Activated CD4-positive, alpha-beta T cell treated with anti-CD3 and anti-CD28 coated beads for 36 hours (primary cell): ENCODE data around the gene UBTD2. TPM values are rescaled to one million over a fixed set of nuclear protein-coding genes. Genes with fewer than 3 reads are reported as not detected.

Experiments used
- ATAC-seq: fragments of 200-7000 bp; cut with Tn5 transposase; one replicate; pipeline ENCODE4 v1.10.0; 2021; ENCODE audit warnings: mild to moderate bottlenecking, moderate library complexity
- CTCF ChIA-PET: fragments of 350-600 bp; sonication (Branson Sonifier 250); formaldehyde crosslinking; loops from one replicate; lab custom pipeline; 2021; ENCODE audit warnings: antibody characterized with exemption; lab: Charles Lee
- POLR2A ChIA-PET: fragments of 350-600 bp; sonication (Branson Sonifier 250); formaldehyde crosslinking; loops from one replicate; lab custom pipeline; 2021; ENCODE audit warnings: antibody characterized with exemption, inconsistent platforms; lab: Charles Lee
- DNase-seq: peaks from one replicate; pipeline ENCODE4 v3.0.0-alpha.2; 2020
- H3K27ac Mint-ChIP-seq: one replicate; pipeline ENCODE4 v1.8.0; 2021; ENCODE audit warnings: mixed read lengths
- H3K27me3 Mint-ChIP-seq: one replicate; pipeline ENCODE4 v1.8.0; 2021; ENCODE audit warnings: mixed read lengths
- H3K36me3 Mint-ChIP-seq: one replicate; pipeline ENCODE4 v1.8.0; 2021; ENCODE audit warnings: low read depth, mixed read lengths
- H3K4me1 Mint-ChIP-seq: one replicate; pipeline ENCODE4 v1.8.0; 2021; ENCODE audit warnings: mixed read lengths
- H3K4me3 Mint-ChIP-seq: one replicate; pipeline ENCODE4 v1.8.0; 2021; ENCODE audit warnings: mild to moderate bottlenecking, moderate library complexity, mixed read lengths
- H3K9me3 Mint-ChIP-seq: one replicate; pipeline ENCODE4 v1.8.0; 2021; ENCODE audit warnings: low read depth, mixed read lengths
- intact Hi-C, 2 experiments: fragments of 100-400 bp; cut with DNase I in 1 of 2; cut with micrococcal nuclease in 1 of 2; formaldehyde crosslinking; loops; one replicate each; pipeline versions ENCODE4 v1.14.2 to v1.15.1; 2022 to 2024; cut with DNase I, micrococcal nuclease
- total RNA-seq, 2 experiments: library from RNA; stranded (reverse); gene quantifications; one replicate each; pipeline ENCODE4 v1.2.3, GENCODE V29; 2021

The UBTD2 gene
- total RNA-seq, 2 experiments from 2014 or later: 6.0 to 6.1 TPM

- H3K9me3 Mint-ChIP-seq: no peaks in the 10 kb centered on the region
- intact Hi-C loops: no loop called here
- H3K36me3 Mint-ChIP-seq: no peaks in the 10 kb centered on the region
- no peak for DNase-seq
- H3K4me1 Mint-ChIP-seq: no peaks in the 10 kb centered on the region
- peaks cover 3% of the 10 kb centered on the region for H3K27me3 Mint-ChIP-seq
- no peak overlapping the region for H3K4me3 Mint-ChIP-seq
- ChIA-PET CTCF (interaction anchor here (0.6 to 1.2 kb wide), 2 partner anchors 189 to 283 kb away, joined by 3 read pairs; partner anchors contain the start of gene FBXW11), POLR2A (interaction anchor here (0.5 kb wide), 1 partner anchor 21 kb away, joined by 3 read pairs; no protein-coding TSS in a partner anchor)
- no peak for ATAC-seq
- no peak overlapping the region for H3K27ac Mint-ChIP-seq
These were observed 88.4 kb downstream of the UBTD2 start for GRCh38 chr5:172194985-172195774.

GRCh38 chr5:172193872-172194271 lies 89.7 kb downstream of the UBTD2 start, which contains the start of gene EFCAB9:
Gene EFCAB9, plus strand, starts transcription at chr5:172194172. Its CDS starts 1 bp downstream, at chr5:172194173.
- intact Hi-C loops: no loop called here
- POLR2A ChIA-PET: no interaction called here
- H3K4me3 Mint-ChIP-seq: no peak within 1 kb of the TSS

GRCh38 chr5:172189693-172190296 lies 93.8 kb downstream of the UBTD2 start:
- DNase-seq: no peak
- intact Hi-C loops: loop anchor here (2.0 to 10.0 kb wide), 6 partner anchors 85 to 1855 kb away; no protein-coding TSS in a partner anchor
- ATAC-seq: no peak
- Mint-ChIP-seq H3K36me3 (peaks cover 17% of the 10 kb centered on the region), H3K27me3 (no peaks in the 10 kb centered on the region), H3K4me1 (peaks cover 12% of the 10 kb centered on the region), H3K4me3 (no peak overlapping the region), H3K27ac (no peak overlapping the region), H3K9me3 (no peaks in the 10 kb centered on the region)
- ChIA-PET POLR2A (no interaction called here), CTCF (interaction anchor here (0.6 to 4.2 kb wide), 15 partner anchors 9 to 594 kb away, joined by 3 to 51 read pairs (median 5); partner anchors contain the start of gene FBXW11)

More at GRCh38 chr5:172193872-172194271, 89.7 kb downstream of the UBTD2 start, which contains the start of gene EFCAB9:
- H3K4me1 Mint-ChIP-seq: no peaks in the 10 kb centered on the region
- no peaks in the 10 kb centered on the region for H3K36me3 Mint-ChIP-seq
- no peaks in the 10 kb centered on the region for H3K9me3 Mint-ChIP-seq
- ATAC-seq (no peak), DNase-seq (no peak)
- H3K27ac Mint-ChIP-seq: no peak within 1 kb of the TSS
- CTCF ChIA-PET: interaction anchor here (0.6 kb wide), 1 partner anchor 771 kb away, joined by 3 read pairs; no protein-coding TSS in a partner anchor
- H3K27me3 Mint-ChIP-seq: peaks cover 3% of the 10 kb centered on the region

- Mint-ChIP-seq H3K9me3 (no peaks in the 10 kb centered on the region), H3K36me3 (peaks cover 23% of the 10 kb centered on the region), H3K4me3 (peak overlapping the region; percentile 95), H3K27ac (no peak overlapping the region), H3K4me1 (peaks cover 19% of the 10 kb centered on the region), H3K27me3 (no peaks in the 10 kb centered on the region)
- no peak for DNase-seq
- intact Hi-C loops: loop anchor here (1.0 to 10.0 kb wide), 17 partner anchors 14 to 1854 kb away; partner anchors contain the start of genes FBXW11 (in 1 of the 2), NPM1 (in 1 of the 2) and UBTD2 (in 1 of the 2)
- ChIA-PET CTCF (interaction anchor here (0.5 to 6.2 kb wide), 30 partner anchors 10 to 770 kb away, joined by 3 to 83 read pairs (median 5); partner anchors contain the start of genes FBXW11 and FGF18), POLR2A (interaction anchor here (0.5 to 5.6 kb wide), 5 partner anchors 14 to 776 kb away, joined by 3 to 64 read pairs (median 4); partner anchors contain the start of gene FBXW11)
- no peak for ATAC-seq
These were observed 94.5 kb downstream of the UBTD2 start for GRCh38 chr5:172188893-172189692.

DNA sequence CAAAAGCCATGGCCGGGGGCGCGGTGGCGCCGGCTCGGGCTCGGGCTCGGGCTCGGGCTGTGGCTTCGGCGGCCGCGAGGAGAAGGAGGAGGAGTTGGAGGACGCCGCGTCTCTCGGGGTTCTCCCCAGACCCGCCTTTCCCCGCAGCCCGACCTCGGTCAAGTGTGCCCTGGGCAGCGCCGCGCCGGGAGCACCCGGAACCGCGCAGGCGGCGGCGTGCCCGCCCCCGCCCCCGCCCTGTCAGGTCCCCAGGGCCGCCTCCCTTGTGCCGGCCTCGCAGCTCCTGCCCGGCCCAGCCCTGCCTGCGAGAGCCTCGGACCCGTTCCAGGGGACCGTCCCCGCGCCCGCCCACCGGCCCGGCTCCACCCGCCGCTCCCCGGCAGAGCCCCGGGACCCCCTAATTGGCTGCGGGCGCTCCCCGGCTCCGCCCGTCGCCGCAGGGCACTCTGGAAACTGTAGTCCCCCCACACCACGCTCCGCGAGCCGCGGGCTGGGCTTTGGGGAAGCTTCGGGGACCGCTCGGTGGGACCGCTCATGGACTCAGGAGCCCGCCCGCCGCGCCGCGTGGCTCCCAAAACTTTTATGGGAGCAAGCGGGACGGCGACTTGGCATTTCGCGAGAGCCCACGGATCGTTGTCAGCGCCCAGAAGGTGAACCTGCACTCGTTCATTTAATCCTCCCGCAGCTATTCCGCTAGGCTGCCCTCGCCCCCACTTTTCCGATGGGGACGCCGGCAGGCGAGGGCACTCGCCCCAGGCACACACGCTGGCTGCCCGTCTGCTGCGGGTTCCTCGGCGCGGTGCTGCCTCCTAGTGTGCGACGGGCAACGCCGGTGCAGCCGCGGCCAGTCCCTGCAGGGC lies 95.3 kb downstream of the UBTD2 start, which contains the start of gene STK10:
Gene STK10, minus strand, starts transcription at position 192 of the 860 bp plus-strand sequence. Its CDS starts 182 bp downstream, at position 10.
- Mint-ChIP-seq H3K4me3 (peak within 1 kb of the TSS; percentile 95), H3K36me3 (peaks cover 25% of the 10 kb centered on the region), H3K27me3 (no peaks in the 10 kb centered on the region), H3K9me3 (no peaks in the 10 kb centered on the region), H3K4me1 (peaks cover 28% of the 10 kb centered on the region), H3K27ac (peak within 1 kb of the TSS; percentile 98)
- DNase-seq: peak; percentile 94
- intact Hi-C loops: loop anchor here (1.0 to 10.0 kb wide), 17 partner anchors 13 to 1853 kb away; partner anchors contain the start of genes FBXW11 (in 1 of the 2), NPM1 (in 1 of the 2) and UBTD2 (in 1 of the 2)
- ChIA-PET CTCF (interaction anchor here (0.5 to 6.2 kb wide), 31 partner anchors 10 to 769 kb away, joined by 3 to 83 read pairs (median 5); partner anchors contain the start of genes FBXW11 and FGF18), POLR2A (interaction anchor here (0.5 to 5.6 kb wide), 6 partner anchors 9 to 775 kb away, joined by 3 to 64 read pairs (median 4); partner anchors contain the start of gene FBXW11)
- peak; percentile 72 for ATAC-seq

- H3K36me3 Mint-ChIP-seq: peaks cover 34% of the 10 kb centered on the region
- ChIA-PET POLR2A (interaction anchor here (0.6 to 5.6 kb wide), 10 partner anchors 8 to 196 kb away, joined by 3 to 64 read pairs (median 4); partner anchors contain the start of gene FBXW11), CTCF (interaction anchor here (0.7 to 6.2 kb wide), 21 partner anchors 9 to 825 kb away, joined by 3 to 83 read pairs (median 7); no protein-coding TSS in a partner anchor)
- ATAC-seq (peak; percentile 62), DNase-seq (peak; percentile 87)
- H3K4me3 Mint-ChIP-seq: peak overlapping the region; percentile 95
- no peaks in the 10 kb centered on the region for H3K9me3 Mint-ChIP-seq
- peak overlapping the region; percentile 98 for H3K27ac Mint-ChIP-seq
- no peaks in the 10 kb centered on the region for H3K27me3 Mint-ChIP-seq
- intact Hi-C loops: loop anchor here (1.0 to 10.0 kb wide), 20 partner anchors 8 to 1853 kb away; partner anchors contain the start of genes FBXW11 (in 2 of the 2), NPM1 (in 1 of the 2) and UBTD2 (in 1 of the 2)
- peaks cover 37% of the 10 kb centered on the region for H3K4me1 Mint-ChIP-seq
These were observed 96.2 kb downstream of the UBTD2 start for GRCh38 chr5:172187118-172188032.

DNA sequence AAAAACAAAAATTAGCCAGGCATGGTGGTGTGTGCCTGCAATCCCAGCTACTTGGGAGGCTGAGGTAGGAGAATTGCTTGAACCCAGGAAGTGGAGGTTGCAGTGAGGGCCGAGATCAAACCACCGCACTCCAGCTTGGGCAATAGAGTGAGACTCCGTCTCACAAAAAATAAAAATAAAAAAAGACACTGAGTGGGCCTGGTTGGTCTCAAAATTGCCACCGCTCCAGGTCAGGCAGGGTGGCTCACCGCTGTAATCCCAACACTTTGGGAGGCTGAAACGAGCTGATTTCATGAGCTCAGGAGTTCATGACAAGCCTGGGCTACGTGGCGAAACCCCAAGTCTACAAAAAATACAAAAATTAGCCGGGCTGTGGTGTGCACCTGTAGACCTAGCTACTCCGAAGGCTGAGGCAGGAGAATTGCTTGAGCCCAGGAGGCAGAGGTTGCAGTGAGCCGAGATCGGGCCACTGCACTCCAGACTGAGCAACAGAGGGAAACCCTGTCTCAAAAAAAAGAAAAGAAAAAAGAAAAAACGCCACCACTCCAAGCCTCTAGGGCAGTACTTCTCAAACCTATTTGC lies 97.4 kb downstream of the UBTD2 start:
- ChIA-PET CTCF (interaction anchor here (0.6 to 6.2 kb wide), 17 partner anchors 7 to 826 kb away, joined by 3 to 83 read pairs (median 5); no protein-coding TSS in a partner anchor), POLR2A (interaction anchor here (0.6 to 5.6 kb wide), 8 partner anchors 8 to 180 kb away, joined by 3 to 64 read pairs (median 6); partner anchors contain the start of gene FBXW11)
- Mint-ChIP-seq H3K27me3 (no peaks in the 10 kb centered on the region), H3K27ac (peak overlapping the region; percentile 98), H3K36me3 (peaks cover 36% of the 10 kb centered on the region), H3K4me1 (peaks cover 47% of the 10 kb centered on the region), H3K9me3 (no peaks in the 10 kb centered on the region), H3K4me3 (peak overlapping the region; percentile 95)
- intact Hi-C loops: loop anchor here (2.0 to 10.0 kb wide), 4 partner anchors 179 to 1851 kb away; partner anchors contain the start of gene FBXW11 (in 1 of the 2)
- DNase-seq (no peak), ATAC-seq (no peak)

DNA sequence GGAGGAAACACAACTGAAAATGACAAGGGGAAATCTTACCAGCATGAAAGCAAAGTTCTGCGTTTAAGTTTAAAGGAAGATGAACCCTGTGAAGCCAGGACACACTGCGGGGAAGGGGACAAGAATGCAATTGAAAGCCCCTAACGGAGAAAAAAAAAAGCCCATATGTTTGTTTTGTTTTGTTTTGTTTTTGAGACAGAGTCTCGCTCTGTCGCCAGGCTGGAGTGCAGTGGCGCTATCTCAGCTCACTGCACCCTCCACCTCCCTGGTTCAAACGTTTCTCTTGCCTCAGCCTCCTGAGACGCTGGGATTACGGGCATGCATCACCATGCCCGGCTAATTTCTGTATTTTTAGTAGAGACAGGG lies 98.5 kb downstream of the UBTD2 start:
- intact Hi-C loops: loop anchor here (1.0 to 10.0 kb wide), 4 partner anchors 35 to 1850 kb away; no protein-coding TSS in a partner anchor
- ATAC-seq: no peak
- H3K4me1 Mint-ChIP-seq: peaks cover 59% of the 10 kb centered on the region
- peak overlapping the region; percentile 95 for H3K4me3 Mint-ChIP-seq
- POLR2A ChIA-PET: interaction anchor here (0.6 to 5.6 kb wide), 2 partner anchors 10 to 199 kb away, joined by 3 to 64 read pairs; no protein-coding TSS in a partner anchor
- no peaks in the 10 kb centered on the region for H3K9me3 Mint-ChIP-seq
- peak overlapping the region; percentile 98 for H3K27ac Mint-ChIP-seq
- CTCF ChIA-PET: interaction anchor here (1.5 to 6.2 kb wide), 4 partner anchors 10 to 118 kb away, joined by 4 to 83 read pairs (median 7); no protein-coding TSS in a partner anchor
- peaks cover 41% of the 10 kb centered on the region for H3K36me3 Mint-ChIP-seq
- peak; percentile 47 for DNase-seq
- no peaks in the 10 kb centered on the region for H3K27me3 Mint-ChIP-seq
